Caco-2 (cell line): ENCODE measurements around the gene GAS2L2. TPM values are rescaled to one million over a fixed set of nuclear protein-coding genes. Genes with fewer than 3 reads are reported as not detected.

Experiments
- BruUV-seq: library from RNA; stranded (reverse); fragments of 400-500 nt; replicated peaks from 2 replicates; lab custom pipeline; 2021; lab: Mats Ljungman, UMichigan
- CTCF ChIA-PET: fragments of 300-600 bp; sonication (Branson Sonifier 250); formaldehyde crosslinking; loops from one replicate; lab custom pipeline; 2022; ENCODE audit warnings: antibody characterized with exemption; lab: Charles Lee
- POLR2A ChIA-PET: fragments of 300-600 bp; sonication (Branson Sonifier 250); formaldehyde crosslinking; loops from one replicate; lab custom pipeline; 2022; ENCODE audit warnings: antibody characterized with exemption; lab: Charles Lee
- DNase-seq, 2 experiments: peaks; one replicate each; pipeline versions ENCODE4 v3.0.0 to v3.0.0-alpha.2; 2020 to 2022
- H3K27me3 ChIP-seq: replicated peaks from 2 replicates; pipeline ENCODE4 v1.6.0; 2011; ENCODE audit warnings: low read length; ENCODE audit not compliant: control insufficient read depth, insufficient read depth
- H3K36me3 ChIP-seq: 2 replicates; pipeline ENCODE4 v1.5.1; 2011; ENCODE audit warnings: low read length; ENCODE audit not compliant: control insufficient read depth, insufficient read depth
- H3K4me1 ChIP-seq: fragments of 250-450 bp; sonication (Bioruptor Pico); 2 replicates; pipeline ENCODE4 v1.5.1; 2020; ENCODE audit warnings: mild to moderate bottlenecking
- H3K4me3 ChIP-seq: 2 replicates; pipeline ENCODE4 v1.5.1; 2011; ENCODE audit warnings: low read depth, mild to moderate bottlenecking, control low read depth, low read length
- H3K9me3 ChIP-seq: fragments of 250-450 bp; sonication (Bioruptor Pico); 2 replicates; pipeline ENCODE4 v1.5.1; 2020; ENCODE audit warnings: mild to moderate bottlenecking, moderate library complexity
- H3K27ac Mint-ChIP-seq: one replicate; pipeline ENCODE4 v1.8.0; 2022; ENCODE audit warnings: mixed read lengths; ENCODE audit not compliant: unreplicated experiment
- H3K27me3 Mint-ChIP-seq: one replicate; pipeline ENCODE4 v1.8.0; 2022; ENCODE audit warnings: mixed read lengths; ENCODE audit not compliant: insufficient read depth, unreplicated experiment
- H3K36me3 Mint-ChIP-seq: one replicate; pipeline ENCODE4 v1.8.0; 2022; ENCODE audit warnings: mild to moderate bottlenecking, mixed read lengths; ENCODE audit not compliant: insufficient read depth, unreplicated experiment
- H3K4me1 Mint-ChIP-seq: one replicate; pipeline ENCODE4 v1.8.0; 2022; ENCODE audit warnings: low read depth, mixed read lengths; ENCODE audit not compliant: unreplicated experiment
- H3K4me3 Mint-ChIP-seq: one replicate; pipeline ENCODE4 v1.8.0; 2022; ENCODE audit warnings: mild to moderate bottlenecking, moderate library complexity, mixed read lengths; ENCODE audit not compliant: unreplicated experiment
- H3K9me3 Mint-ChIP-seq: one replicate; pipeline ENCODE4 v1.8.0; 2022; ENCODE audit warnings: mixed read lengths; ENCODE audit not compliant: unreplicated experiment
- intact Hi-C: fragments of 100-400 bp; cut with micrococcal nuclease; formaldehyde crosslinking; loops from one replicate; pipeline ENCODE4 v1.10.0; 2022; ENCODE audit not compliant: unreplicated experiment
- total RNA-seq: library from RNA; stranded (reverse); gene quantifications from 2 replicates; pipeline ENCODE4 v1.2.3, GENCODE V29; 2022
- TF ChIP-seq, protein P1 (sequence below), 2 experiments: fragments of 200-600 bp in 1 of 2; IDR thresholded peaks; 1 replicate in 1 of 2; 2 replicates in 1 of 2; pipeline versions ENCODE4 v1.5.1 to v1.8.0; 2011 to 2022; ENCODE audit warnings: antibody characterized with exemption in 1 of 2, control low read depth in 1 of 2, inconsistent platforms in 1 of 2, low read depth in 1 of 2, low read length in 1 of 2, mild to moderate bottlenecking in 1 of 2, moderate library complexity in 1 of 2; ENCODE audit not compliant: insufficient read depth in 1 of 2, severe bottlenecking in 1 of 2, unreplicated experiment in 1 of 2

The GAS2L2 gene
- total RNA-seq, 1 experiment from 2014 or later, result not detected

- POLR2A ChIA-PET, result interaction anchor here (2.0 kb wide), 1 partner anchor 44 kb away, joined by 44 read pairs; the partner anchor contains the start of gene TAF15
- no TSS peak for BruUV-seq
- Mint-ChIP-seq H3K4me1 (peaks cover 9% of the 10 kb centered on the region), H3K27me3 (no peaks in the 10 kb centered on the region), H3K36me3 (no peaks in the 10 kb centered on the region), H3K4me3 (peak overlapping the region; percentile 76), H3K9me3 (peaks cover 6% of the 10 kb centered on the region), H3K27ac (no peak overlapping the region)
- H3K9me3 ChIP-seq, result no peaks in the 10 kb centered on the region
- no peaks in the 10 kb centered on the region for H3K27me3 ChIP-seq
- CTCF ChIA-PET, result interaction anchor here (0.6 to 2.4 kb wide), 10 partner anchors 8 to 209 kb away, joined by 3 to 83 read pairs (median 9); partner anchors contain the start of genes MMP28, RASL10B and TAF15
- intact Hi-C loops, result no loop called here
- TF ChIP-seq, protein P1, sequence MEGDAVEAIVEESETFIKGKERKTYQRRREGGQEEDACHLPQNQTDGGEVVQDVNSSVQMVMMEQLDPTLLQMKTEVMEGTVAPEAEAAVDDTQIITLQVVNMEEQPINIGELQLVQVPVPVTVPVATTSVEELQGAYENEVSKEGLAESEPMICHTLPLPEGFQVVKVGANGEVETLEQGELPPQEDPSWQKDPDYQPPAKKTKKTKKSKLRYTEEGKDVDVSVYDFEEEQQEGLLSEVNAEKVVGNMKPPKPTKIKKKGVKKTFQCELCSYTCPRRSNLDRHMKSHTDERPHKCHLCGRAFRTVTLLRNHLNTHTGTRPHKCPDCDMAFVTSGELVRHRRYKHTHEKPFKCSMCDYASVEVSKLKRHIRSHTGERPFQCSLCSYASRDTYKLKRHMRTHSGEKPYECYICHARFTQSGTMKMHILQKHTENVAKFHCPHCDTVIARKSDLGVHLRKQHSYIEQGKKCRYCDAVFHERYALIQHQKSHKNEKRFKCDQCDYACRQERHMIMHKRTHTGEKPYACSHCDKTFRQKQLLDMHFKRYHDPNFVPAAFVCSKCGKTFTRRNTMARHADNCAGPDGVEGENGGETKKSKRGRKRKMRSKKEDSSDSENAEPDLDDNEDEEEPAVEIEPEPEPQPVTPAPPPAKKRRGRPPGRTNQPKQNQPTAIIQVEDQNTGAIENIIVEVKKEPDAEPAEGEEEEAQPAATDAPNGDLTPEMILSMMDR (IDR thresholded peaks at IDR 0.05; ENCODE audit: insufficient read depth in 1 of 2, low read depth in 1 of 2, low read length in 1 of 2, severe bottlenecking in 1 of 2, unreplicated experiment in 1 of 2), result no peak
- no peaks in the 10 kb centered on the region for H3K36me3 ChIP-seq
- H3K4me3 ChIP-seq, result peak overlapping the region; percentile 65
- DNase-seq, result no peak
- H3K4me1 ChIP-seq, result peaks cover 15% of the 10 kb centered on the region
Observed at GRCh38 chr17:35765086-35765710, 12.2 kb upstream of the GAS2L2 start.

GRCh38 chr17:35764123-35764991 is 11.3 kb upstream of the GAS2L2 start:
- ChIA-PET POLR2A (interaction anchor here (0.5 to 2.0 kb wide), 7 partner anchors 32 to 186 kb away, joined by 3 to 44 read pairs (median 3); partner anchors contain the start of genes PEX12 and TAF15), CTCF (interaction anchor here (0.5 to 2.4 kb wide), 35 partner anchors 9 to 828 kb away, joined by 3 to 83 read pairs (median 4); partner anchors contain the start of genes GAS2L2, MMP28, RASL10B and TAF15)
- peak overlapping the region; percentile 75 for H3K27ac Mint-ChIP-seq
- no peaks in the 10 kb centered on the region for H3K27me3 ChIP-seq
- H3K4me3 Mint-ChIP-seq, result peak overlapping the region; percentile 76
- peaks cover 6% of the 10 kb centered on the region for H3K9me3 Mint-ChIP-seq
- H3K9me3 ChIP-seq, result no peaks in the 10 kb centered on the region
- no peaks in the 10 kb centered on the region for H3K27me3 Mint-ChIP-seq
- peaks cover 15% of the 10 kb centered on the region for H3K4me1 ChIP-seq
- H3K4me3 ChIP-seq, result peak overlapping the region; percentile 65
- TF ChIP-seq, protein P1 (IDR thresholded peaks at IDR 0.05; ENCODE audit: insufficient read depth in 1 of 2, low read depth in 1 of 2, low read length in 1 of 2, severe bottlenecking in 1 of 2, unreplicated experiment in 1 of 2), result peak; percentile 89 to 97
- H3K36me3 ChIP-seq, result no peaks in the 10 kb centered on the region
- intact Hi-C loops, result loop anchor here (1.0 kb wide), 2 partner anchors 40 to 45 kb away; partner anchors contain the start of gene TAF15
- BruUV-seq, result no TSS peak
- peak; percentile 92 to 98 for DNase-seq
- no peaks in the 10 kb centered on the region for H3K36me3 Mint-ChIP-seq
- H3K4me1 Mint-ChIP-seq, result peaks cover 9% of the 10 kb centered on the region

GRCh38 chr17:35763767-35764122 is 10.7 kb upstream of the GAS2L2 start:
- Histone ChIP-seq H3K9me3 (no peaks in the 10 kb centered on the region), H3K27me3 (no peaks in the 10 kb centered on the region), H3K4me1 (peaks cover 15% of the 10 kb centered on the region), H3K4me3 (peak overlapping the region; percentile 38), H3K36me3 (no peaks in the 10 kb centered on the region)
- BruUV-seq, result no TSS peak
- ChIA-PET CTCF (interaction anchor here (0.5 to 2.4 kb wide), 35 partner anchors 10 to 828 kb away, joined by 3 to 83 read pairs (median 4); partner anchors contain the start of genes GAS2L2, MMP28, RASL10B and TAF15), POLR2A (interaction anchor here (0.5 to 2.0 kb wide), 6 partner anchors 32 to 185 kb away, joined by 3 to 44 read pairs (median 4); partner anchors contain the start of genes PEX12 and TAF15)
- peaks cover 6% of the 10 kb centered on the region for H3K9me3 Mint-ChIP-seq
- no peak for DNase-seq
- H3K27ac Mint-ChIP-seq, result peak overlapping the region; percentile 75
- TF ChIP-seq, protein P1 (IDR thresholded peaks at IDR 0.05; ENCODE audit: insufficient read depth in 1 of 2, low read depth in 1 of 2, low read length in 1 of 2, severe bottlenecking in 1 of 2, unreplicated experiment in 1 of 2), result no peak
- intact Hi-C loops, result loop anchor here (1.0 kb wide), 2 partner anchors 41 to 46 kb away; partner anchors contain the start of gene TAF15
- H3K36me3 Mint-ChIP-seq, result no peaks in the 10 kb centered on the region
- peaks cover 9% of the 10 kb centered on the region for H3K4me1 Mint-ChIP-seq
- peak overlapping the region; percentile 76 for H3K4me3 Mint-ChIP-seq
- H3K27me3 Mint-ChIP-seq, result no peaks in the 10 kb centered on the region
